Fibroblast of skin of left quadriceps (primary cell): ENCODE data around the gene CFAP20.
A peak's percentile ranks its signal among the peaks of the same experiment; 100 is the strongest.

Experiments
- DNase-seq, 2 experiments: peaks; one replicate each; pipeline ENCODE4 v3.0.0-alpha.2; 2013; ENCODE audit warnings: low read depth in 2 of 2

CFAP20 gene

GRCh38 chr16:58129097-58129936, at the start of gene CFAP20:
Gene CFAP20 (minus strand): TSS chr16:58129381. CDS start chr16:58129115, 266 bp downstream.
- peak; percentile 100 for DNase-seq

GRCh38 chr16:58177353-58177710, 48.2 kb upstream of the CFAP20 start:
- no peak for DNase-seq

DNA sequence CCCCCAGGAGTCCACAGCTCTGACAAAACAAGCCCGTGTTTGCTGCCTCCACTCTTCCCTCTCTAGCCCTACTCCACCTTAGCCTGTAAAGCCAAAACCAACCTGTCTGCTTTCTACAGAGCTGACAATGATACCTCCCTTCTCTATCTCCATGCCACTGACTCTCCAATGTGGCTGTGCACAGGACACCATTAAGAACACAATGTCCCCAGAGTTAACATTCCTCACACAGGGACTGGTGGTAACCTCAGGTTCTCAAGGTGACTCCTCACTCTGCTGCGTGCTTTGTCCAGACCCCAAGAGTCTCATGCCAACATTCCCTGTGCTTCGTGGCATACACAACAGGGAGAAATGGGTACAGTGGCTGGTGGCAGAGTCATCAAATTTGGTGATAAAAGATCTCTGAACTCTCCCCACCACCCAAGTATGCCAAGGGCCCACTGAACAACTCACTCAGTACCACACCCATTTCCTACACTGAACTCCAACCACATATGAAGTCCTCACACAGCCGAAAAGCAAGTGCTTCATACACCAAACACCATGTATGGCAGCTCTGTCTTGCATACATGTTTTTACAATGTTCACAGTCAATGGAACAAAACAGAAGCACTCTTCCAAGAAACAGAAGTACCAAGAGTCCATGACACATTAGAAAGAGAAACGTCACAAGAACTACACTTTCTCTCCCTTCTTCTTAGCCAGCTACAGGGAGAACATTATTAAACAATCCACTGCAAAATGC, 47.6 kb upstream of the CFAP20 start:
- no peak for DNase-seq

DNA sequence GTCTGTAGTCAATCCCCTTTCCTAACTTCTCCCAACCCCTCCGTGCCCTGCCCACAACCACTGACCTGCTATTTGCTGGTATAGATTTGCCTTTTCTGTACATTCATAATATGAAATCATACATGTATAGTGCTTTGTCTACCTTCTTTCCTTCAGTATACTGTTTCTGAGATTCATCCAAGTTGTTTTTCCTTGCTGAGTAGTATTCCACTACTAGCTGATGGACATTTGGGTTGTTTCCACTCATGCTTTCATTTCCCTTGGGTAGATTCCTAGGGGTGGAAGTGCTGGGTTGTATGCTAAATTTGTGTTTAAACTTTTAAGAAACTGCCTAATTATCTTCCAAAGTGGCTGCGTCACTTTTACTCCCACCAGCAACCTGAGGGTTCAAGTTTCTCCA, 41.0 kb upstream of the CFAP20 start:
- no peak for DNase-seq

GRCh38 chr16:58160855-58161254, 31.7 kb upstream of the CFAP20 start:
- no peak for DNase-seq

DNA sequence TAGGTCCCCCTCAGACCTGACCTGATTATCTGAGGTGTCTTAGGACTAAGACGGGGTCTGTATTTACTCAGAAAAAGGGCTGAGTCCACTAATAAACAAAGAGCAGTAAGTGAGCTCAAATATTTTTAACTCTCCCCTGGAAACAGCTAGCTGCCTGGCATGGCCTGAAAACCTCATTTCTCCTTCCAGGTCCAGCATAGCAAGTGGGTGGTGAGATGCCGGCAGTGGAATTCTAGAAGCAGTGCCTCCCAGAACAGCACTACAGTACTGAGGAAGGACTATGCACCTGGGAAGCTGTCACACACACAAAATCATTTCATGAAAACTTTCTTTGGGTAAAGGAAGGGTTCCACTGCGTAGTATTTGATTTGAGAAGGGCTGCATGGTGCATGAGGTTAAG, 29.5 kb upstream of the CFAP20 start:
- DNase-seq = no peak

DNA sequence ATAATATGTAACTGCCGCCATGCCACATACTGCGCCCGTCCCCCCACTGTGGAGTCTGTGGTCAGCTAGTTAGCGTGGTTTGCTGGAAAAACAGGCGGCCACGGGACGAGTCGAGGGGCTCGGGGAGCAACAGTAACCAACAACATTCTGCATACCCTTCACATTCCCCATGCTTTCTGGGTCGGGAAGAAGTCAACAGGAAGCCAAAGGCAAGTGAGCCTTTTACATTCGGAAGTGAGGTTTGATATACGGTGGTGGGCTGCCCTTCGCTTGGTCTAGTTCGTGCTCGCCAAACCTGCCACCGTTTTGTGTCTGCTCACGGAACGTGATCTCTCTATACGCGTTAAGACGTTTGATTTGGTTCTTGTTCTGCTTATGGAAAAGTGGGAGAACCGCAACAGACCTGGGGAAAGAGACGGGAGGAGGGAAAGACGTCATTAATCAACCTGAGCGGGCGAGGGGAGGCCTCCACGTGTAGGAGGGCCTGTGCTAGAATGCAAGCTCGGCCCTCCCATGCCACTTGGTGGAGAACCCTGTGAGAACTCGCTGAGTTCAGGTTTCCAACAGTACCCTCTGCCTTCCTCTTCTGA, 28.9 kb upstream of the CFAP20 start:
- DNase-seq = no peak

DNA sequence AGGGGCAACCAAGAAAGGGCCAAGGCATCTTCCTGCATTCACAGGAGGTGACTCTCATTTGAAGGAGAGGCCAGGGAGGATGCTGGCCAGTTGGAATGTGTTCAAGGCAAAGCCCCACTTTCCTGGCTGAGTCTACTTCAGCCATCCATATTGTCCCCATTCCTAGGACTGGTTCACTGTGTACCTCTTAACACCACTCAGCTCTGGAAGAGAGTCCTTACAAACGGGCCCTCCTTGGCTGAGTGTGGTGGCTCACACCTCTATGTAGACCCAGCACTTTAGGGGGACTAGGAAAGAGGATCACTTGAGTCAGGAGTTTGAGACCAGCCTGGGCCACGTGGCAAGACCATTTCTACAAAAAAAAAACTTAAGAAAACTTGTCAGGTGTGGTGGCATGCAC, 28.1 kb upstream of the CFAP20 start:
- DNase-seq = no peak

GRCh38 chr16:58155839-58156238, 26.7 kb upstream of the CFAP20 start:
- DNase-seq = no peak

DNA sequence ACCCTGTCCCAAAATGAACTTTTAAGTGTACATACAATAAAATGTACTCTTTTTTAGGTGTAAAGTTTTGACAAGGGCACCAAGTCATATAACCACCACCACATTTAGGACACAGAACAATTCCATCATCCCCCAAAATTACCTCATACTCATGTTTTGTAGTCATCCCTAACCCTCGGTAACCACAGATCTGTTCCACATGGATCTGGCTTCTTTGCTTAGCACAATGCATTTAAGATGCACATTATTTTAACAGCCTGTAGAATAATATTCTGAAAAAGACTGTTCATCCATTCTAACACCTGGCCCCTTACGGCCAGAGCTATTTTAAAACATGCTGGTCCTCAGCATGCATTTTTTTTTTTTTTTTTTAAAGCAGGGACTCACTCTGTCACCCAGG, 25.2 kb upstream of the CFAP20 start:
- peak in 1 of 2 experiments; percentile 3 for DNase-seq

DNA sequence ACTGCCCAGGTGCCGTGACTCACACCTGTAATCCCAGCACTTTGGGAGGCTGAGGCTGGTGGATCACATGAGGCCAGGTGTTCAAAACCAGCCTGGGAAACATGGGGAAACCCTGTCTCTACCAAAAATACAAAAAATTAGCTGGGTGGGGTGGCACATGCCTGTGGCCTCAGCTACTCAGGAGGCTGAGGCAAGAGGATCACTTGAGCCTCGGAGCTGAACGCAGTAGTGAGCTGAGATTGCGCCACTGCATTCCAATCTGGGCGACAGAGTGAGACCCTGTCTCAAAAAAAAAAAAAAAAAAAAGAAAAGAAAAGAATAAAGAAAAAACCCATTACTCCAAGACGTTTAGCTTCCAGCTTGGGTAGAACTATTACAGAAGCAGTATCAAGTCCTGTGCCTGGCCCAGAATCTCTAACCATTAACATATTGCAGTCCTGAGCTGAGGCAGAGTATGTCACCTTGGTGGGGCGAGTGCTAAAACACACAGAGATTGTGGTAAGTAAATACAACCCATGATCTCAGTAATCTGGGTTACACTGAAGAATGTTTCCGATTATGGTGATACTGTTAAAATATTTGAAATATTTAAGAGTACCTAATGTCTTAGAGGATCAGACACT, 23.2 kb upstream of the CFAP20 start:
- peak in 1 of 2 experiments; percentile 1 for DNase-seq

DNA sequence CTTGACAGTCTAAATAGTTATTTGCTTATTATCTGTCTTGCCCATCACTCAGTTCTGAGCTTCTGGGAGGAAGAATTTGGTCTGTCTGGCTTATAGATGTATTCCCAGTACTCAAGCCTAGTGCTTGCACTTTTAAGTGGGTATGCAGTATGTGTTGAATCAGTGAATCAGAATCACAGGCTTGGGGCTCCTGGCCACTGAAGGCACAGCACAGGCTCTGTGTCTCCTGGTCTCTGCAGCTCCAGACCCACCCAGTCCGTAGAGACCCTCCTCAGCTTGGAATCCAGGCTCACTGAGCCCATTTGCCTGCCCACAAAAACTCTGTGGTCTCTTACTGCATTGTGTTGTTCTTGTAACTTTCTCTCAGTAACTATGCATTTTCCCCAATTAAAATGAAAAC, 19.3 kb upstream of the CFAP20 start:
- DNase-seq = no peak

GRCh38 chr16:58148099-58148498, 18.9 kb upstream of the CFAP20 start:
- DNase-seq = no peak

- no peak for DNase-seq
These were observed 9.7 kb upstream of the CFAP20 start for GRCh38 chr16:58138852-58139251.

- no peak for DNase-seq
These were observed 8.4 kb upstream of the CFAP20 start for GRCh38 chr16:58137581-58137980.

DNA sequence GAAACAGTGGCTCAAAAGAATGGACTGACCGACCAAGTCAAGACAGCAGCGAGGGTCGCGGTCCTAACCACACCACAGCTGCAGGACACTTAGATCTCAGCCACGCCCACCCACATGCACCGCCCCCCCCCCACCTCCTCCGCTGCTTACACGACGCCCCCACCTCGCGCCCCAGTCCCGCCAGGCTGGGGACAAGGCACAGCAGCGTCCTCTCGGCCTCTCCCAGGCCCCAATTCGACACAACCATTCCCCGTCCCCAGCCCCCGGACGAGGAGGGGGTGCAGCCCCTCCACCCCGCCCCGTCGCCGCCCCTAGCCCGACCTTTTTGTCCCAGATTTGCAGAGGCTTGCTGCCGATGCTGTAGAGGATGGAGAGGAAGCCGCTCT, 477 bp downstream of the CFAP20 start:
- DNase-seq = no peak

DNA sequence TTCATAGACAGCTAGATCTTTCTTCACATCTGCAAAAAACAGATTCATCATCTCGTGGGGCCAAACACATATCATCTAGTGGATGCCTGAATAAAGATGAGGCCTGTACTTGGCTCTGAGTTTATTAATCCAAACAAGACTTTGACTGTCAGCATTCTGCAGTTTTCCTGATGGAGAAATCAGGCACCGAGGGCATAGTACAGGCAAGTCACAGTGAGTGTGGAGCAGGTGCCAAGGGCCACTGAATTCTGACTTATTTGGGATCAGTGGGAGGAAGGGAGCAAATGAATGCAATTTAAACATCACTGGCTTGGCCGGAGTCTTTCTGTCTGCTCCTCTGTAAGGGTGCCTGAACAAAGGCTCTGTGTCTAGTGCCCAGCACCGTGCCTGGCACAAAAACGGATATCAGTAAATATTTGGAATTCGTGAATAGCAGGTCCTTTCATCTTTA, 975 bp downstream of the CFAP20 start:
- no peak for DNase-seq

- DNase-seq = no peak
These were observed 1.5 kb downstream of the CFAP20 start for GRCh38 chr16:58127634-58128033.

DNA sequence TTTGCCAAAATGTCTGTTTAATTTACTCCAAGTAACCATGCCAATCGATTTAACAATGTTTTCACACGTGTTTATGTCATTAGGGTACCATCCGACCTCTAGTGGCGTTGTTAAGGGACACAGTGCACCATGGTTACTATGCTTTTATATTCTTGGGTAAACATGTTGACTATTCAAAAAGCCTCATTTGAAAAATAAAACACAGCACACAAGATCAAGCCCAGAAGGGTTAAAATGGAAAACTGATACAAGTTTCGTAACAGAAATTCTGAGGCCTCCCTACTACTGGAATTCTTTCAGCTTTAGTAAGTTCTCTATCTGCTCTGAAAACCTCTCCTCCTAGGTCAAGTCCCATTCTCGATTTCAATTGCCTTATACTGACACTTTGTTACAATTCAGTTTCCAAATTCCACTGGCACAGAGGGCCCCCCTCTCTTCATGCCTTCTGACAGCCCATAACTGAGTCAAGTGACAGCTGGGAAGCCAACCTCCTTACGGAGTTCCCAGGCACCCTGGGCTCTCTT, 2.1 kb downstream of the CFAP20 start:
- DNase-seq = no peak

- DNase-seq = no peak
These were observed 2.7 kb downstream of the CFAP20 start for GRCh38 chr16:58126451-58126961.

DNA sequence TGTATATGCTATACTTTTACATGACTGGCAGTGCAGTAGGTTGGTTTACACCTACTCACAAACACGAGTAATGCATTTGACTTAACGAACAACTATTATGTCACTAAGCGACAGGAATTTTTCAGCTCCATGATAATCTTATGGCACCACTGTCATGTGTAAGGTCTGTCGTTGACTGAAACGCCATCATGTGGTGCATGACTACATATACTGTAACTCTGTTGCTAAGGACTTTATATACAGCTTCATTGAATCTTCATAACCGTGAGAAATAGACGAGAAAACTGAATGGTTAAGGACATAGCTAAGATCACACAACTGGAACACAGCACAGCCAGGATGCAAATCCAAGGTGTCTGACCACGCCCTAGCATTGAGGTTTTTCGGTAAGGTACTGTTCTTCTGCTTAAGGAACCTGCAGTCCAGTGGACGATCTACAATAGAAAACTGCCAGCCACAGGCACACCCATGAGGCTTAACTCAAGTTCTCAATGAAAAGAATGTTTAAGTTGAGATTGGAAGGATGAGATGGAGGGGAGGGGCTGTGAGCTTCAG, 3.3 kb downstream of the CFAP20 start:
- DNase-seq = no peak

GRCh38 chr16:58125041-58125440, 4.1 kb downstream of the CFAP20 start:
- DNase-seq = no peak
